Lung (tissue), 12 donors: ENCODE data around the gene PDXK. TPM values are rescaled to one million over a fixed set of nuclear protein-coding genes. Genes with fewer than 3 reads are reported as not detected.

Source experiments
- ATAC-seq: fragments of 200-7000 bp; cut with Tn5 transposase; one replicate; pipeline ENCODE4 v1.9.1; 2020; ENCODE audit warnings: moderate number of reproducible peaks; ENCODE audit not compliant: insufficient read depth, low FRiP score
- DNase-seq, 3 donors: peaks; one replicate each; pipeline ENCODE4 v3.0.0-alpha.2; 2013 to 2017
- H3K27ac ChIP-seq, 2 donors: one replicate each; pipeline ENCODE4 v1.5.1; 2013; ENCODE audit warnings: mild to moderate bottlenecking in 2 of 2, moderate library complexity in 2 of 2, control low read depth in 1 of 2, inconsistent platforms in 1 of 2, low read depth in 1 of 2, low read length in 1 of 2
- H3K27me3 ChIP-seq, 3 donors: one replicate each; pipeline ENCODE4 v1.5.1; 2013; ENCODE audit warnings: low read length in 2 of 3; ENCODE audit not compliant: control insufficient read depth in 3 of 3, insufficient read depth in 3 of 3
- H3K36me3 ChIP-seq, 4 donors: one replicate each; pipeline ENCODE4 v1.5.1; 2013; ENCODE audit warnings: low read length in 4 of 4, mild to moderate bottlenecking in 1 of 4, moderate library complexity in 1 of 4; ENCODE audit not compliant: control insufficient read depth in 4 of 4, insufficient read depth in 4 of 4
- H3K4me1 ChIP-seq, 5 donors: one replicate each; pipeline ENCODE4 v1.5.1; 2013; ENCODE audit warnings: low read length in 5 of 5, mild to moderate bottlenecking in 2 of 5, moderate library complexity in 1 of 5; ENCODE audit not compliant: control insufficient read depth in 5 of 5, insufficient read depth in 5 of 5
- H3K4me3 ChIP-seq: one replicate; pipeline ENCODE4 v1.5.1; 2013; ENCODE audit warnings: mild to moderate bottlenecking, control low read depth, moderate library complexity
- H3K9ac ChIP-seq, 2 donors: one replicate each; pipeline ENCODE4 v1.5.1; 2013; ENCODE audit warnings: low read length in 2 of 2, control low read depth in 1 of 2; ENCODE audit not compliant: insufficient read depth in 1 of 2
- H3K9me3 ChIP-seq, 4 donors: one replicate each; pipeline ENCODE4 v1.5.1; 2013; ENCODE audit warnings: low read length in 3 of 4, mild to moderate bottlenecking in 1 of 4, moderate library complexity in 1 of 4; ENCODE audit not compliant: control insufficient read depth in 4 of 4, insufficient read depth in 3 of 4
- WGBS, 2 donors: extraction: QIAGEN DNeasy Blood & Tissue Kit; methylation state at CpG; one replicate each; pipeline ENCODE4 v1.1.7; 2013; 5-methylcytosine and 5-hydroxymethylcytosine counted together
- polyA plus RNA-seq, 2 donors: library from polyadenylated mRNA; stranded (reverse); fragments of 200-250 nt; gene quantifications; one replicate each; pipeline ENCODE4 v1.2.1, GENCODE V29; 2013
- total RNA-seq, 2 donors: library from RNA; depleted of rRNA in 1 of 2; stranded (reverse); fragments of >200 nt in 1 of 2; gene quantifications; one replicate each; pipeline ENCODE4 v1.2.1, GENCODE V29; 2014 to 2021
- TF ChIP-seq, protein P1 (sequence below): IDR thresholded peaks from 2 replicates; pipeline ENCODE4 v1.5.1; 2012; ENCODE audit warnings: mild to moderate bottlenecking; ENCODE audit errors: control extremely low read depth, extremely low read depth
- donor health status: control.
- donor health status: control.
- donor health status: Bipolar disorder and iron deficiency.
- donor health status: healthy.
- donor health status: DM: yes; HTN: yes; CAD: no.

Gene PDXK
- total and polyA plus RNA-seq, 4 donors, result 62.7 to 276 (median 157) TPM

DNA sequence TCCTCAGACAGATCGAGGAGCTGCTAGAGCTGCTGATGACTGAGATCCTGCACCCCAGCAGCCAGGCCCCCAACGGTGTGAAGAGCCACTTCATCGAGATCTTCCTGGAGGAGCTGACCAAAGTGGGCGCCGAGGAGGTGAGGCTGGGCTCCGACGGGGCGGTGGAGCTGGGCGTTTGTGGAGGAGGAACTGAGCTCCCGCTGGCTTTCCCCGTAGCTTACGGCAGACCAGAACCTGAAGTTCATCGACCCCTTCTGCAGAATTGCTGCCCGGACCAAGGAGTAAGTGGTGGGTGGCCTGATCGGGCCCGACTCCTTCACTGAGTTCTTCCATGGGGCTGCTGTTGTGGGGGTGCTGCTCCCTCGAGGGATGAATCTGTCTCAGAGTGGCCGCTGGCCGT lies 78.5 kb downstream of the PDXK start:
- H3K4me3 ChIP-seq, result no peak overlapping the region
- H3K27me3 ChIP-seq, result no peaks in the 10 kb centered on the region
- H3K27ac ChIP-seq, result no peak overlapping the region
- no peaks in the 10 kb centered on the region for H3K4me1 ChIP-seq
- WGBS, 2 donors, result 94% methylated on average over 19 of the region's 19 CpGs
- peaks cover 22 to 90% (median 40%) of the 10 kb centered on the region in 4 donors for H3K36me3 ChIP-seq
- H3K9me3 ChIP-seq, result no peaks in the 10 kb centered on the region
- TF ChIP-seq, protein P1, sequence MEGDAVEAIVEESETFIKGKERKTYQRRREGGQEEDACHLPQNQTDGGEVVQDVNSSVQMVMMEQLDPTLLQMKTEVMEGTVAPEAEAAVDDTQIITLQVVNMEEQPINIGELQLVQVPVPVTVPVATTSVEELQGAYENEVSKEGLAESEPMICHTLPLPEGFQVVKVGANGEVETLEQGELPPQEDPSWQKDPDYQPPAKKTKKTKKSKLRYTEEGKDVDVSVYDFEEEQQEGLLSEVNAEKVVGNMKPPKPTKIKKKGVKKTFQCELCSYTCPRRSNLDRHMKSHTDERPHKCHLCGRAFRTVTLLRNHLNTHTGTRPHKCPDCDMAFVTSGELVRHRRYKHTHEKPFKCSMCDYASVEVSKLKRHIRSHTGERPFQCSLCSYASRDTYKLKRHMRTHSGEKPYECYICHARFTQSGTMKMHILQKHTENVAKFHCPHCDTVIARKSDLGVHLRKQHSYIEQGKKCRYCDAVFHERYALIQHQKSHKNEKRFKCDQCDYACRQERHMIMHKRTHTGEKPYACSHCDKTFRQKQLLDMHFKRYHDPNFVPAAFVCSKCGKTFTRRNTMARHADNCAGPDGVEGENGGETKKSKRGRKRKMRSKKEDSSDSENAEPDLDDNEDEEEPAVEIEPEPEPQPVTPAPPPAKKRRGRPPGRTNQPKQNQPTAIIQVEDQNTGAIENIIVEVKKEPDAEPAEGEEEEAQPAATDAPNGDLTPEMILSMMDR, result no peak
- H3K9ac ChIP-seq, result no peak overlapping the region
- DNase-seq, result no peak
- no peak for ATAC-seq

DNA sequence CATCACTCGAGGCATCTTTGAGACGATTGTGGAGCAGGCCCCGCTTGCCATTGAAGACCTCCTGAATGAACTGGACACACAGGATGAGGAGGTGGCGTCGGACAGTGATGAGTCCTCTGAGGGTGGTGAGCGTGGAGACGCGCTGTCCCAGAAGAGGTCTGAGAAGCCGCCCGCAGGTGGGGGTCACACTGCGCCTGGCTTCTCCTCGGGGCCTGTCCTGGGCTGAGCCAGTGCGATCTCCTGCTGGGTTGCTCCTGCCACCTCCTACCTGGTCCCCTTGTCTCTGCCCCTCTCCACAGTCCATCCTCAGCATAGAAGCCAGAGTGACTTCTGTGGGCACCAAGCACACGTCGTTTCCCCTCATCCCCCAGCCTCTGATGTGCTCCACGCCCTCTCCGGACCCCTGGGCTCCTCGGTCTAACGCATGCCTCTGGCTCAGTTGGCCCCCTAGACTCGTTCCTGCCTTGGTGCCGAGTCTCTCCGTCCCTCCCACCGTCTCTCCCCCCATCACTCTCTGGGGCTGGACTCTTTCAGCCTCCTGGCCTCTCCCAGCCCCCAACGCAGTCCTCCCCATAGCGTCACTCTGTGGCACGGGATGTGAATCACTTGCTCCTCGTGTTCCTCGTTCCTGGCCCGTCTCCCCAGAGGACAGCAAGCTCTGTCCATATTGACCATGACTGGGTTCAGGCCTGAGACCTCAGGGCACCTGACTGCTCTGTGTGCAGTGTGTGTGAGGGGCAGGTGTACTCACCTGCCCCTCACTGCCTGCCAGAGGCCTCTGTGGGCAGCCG lies 79.2 kb downstream of the PDXK start:
- H3K4me1 ChIP-seq, result no peaks in the 10 kb centered on the region
- TF ChIP-seq, protein P1, result no peak
- DNase-seq (no peak), ATAC-seq (no peak)
- H3K27me3 ChIP-seq, result no peaks in the 10 kb centered on the region
- peaks cover 15 to 90% (median 35%) of the 10 kb centered on the region in 4 donors for H3K36me3 ChIP-seq
- WGBS, 2 donors, result 92 to 95% methylated on average over 30 of the region's 30 CpGs
- no peaks in the 10 kb centered on the region for H3K9me3 ChIP-seq
- no peak overlapping the region for H3K27ac ChIP-seq
- H3K4me3 ChIP-seq, result no peak overlapping the region
- no peak overlapping the region for H3K9ac ChIP-seq

DNA sequence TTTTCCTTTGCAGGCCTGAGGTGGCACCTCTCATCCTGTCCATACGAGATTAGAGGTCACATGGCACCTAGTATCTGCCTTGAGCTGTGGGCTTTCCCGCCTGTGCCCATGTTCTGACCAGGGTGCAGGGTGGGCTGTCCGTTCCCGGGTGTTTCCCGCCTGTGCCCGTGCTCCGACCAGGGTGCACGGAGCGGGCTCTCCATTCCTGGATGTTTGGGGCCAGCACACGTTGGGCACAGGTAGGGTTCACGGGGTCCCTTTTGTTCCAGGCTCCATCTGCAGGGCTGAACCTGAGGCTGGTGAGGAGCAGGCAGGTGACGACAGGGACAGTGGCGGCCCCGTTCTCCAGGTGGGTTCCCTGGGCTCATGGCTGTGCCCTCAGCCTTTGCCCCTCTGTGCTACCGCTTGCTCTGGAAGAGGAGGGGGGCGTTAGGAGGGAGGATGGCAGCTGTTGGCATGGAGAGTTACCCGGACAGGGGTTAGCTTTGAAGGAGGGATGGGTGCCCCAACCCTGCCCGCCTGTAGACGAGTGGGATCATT lies 80.4 kb downstream of the PDXK start:
- 94 to 95% methylated on average over 19 of the region's 19 CpGs for WGBS, 2 donors
- H3K27me3 ChIP-seq, result no peaks in the 10 kb centered on the region
- DNase-seq, result no peak
- TF ChIP-seq, protein P1, result no peak
- no peaks in the 10 kb centered on the region for H3K9me3 ChIP-seq
- no peaks in the 10 kb centered on the region for H3K4me1 ChIP-seq
- H3K4me3 ChIP-seq, result no peak overlapping the region
- H3K9ac ChIP-seq, result no peak overlapping the region
- no peak for ATAC-seq
- H3K27ac ChIP-seq, result no peak overlapping the region
- H3K36me3 ChIP-seq, result peaks cover 15 to 90% (median 31%) of the 10 kb centered on the region in 4 donors
